GM12878 (cell line): ENCODE measurements around the gene SLC39A13. TPM values are rescaled to one million over a fixed set of nuclear protein-coding genes. Genes with fewer than 3 reads are reported as not detected.
A peak's percentile ranks its signal among the peaks of the same experiment; 100 is the strongest.

Source experiments
- IKZF1 ChIP-seq: fragments of 450-650 bp; conservative IDR thresholded peaks from 2 replicates; pipeline ENCODE4 v1.6.1; 2017; ENCODE audit warnings: antibody characterized with exemption, mild to moderate bottlenecking
- IRF5 ChIP-seq: fragments of 450-650 bp; IDR thresholded peaks from 2 replicates; pipeline ENCODE4 v1.6.1; 2017; ENCODE audit warnings: borderline replicate concordance
- JUND ChIP-seq: IDR thresholded peaks from 2 replicates; pipeline ENCODE4 v1.6.1; 2012; ENCODE audit warnings: low read depth, mild to moderate bottlenecking, low read length, improper control_type of control experiment, moderate library complexity
- KAT2A ChIP-seq: conservative IDR thresholded peaks from 2 replicates; pipeline ENCODE4 v1.6.1; 2011; ENCODE audit warnings: low read depth, low read length; ENCODE audit not compliant: control insufficient read depth
- MEF2A ChIP-seq: IDR thresholded peaks from 2 replicates; pipeline ENCODE4 v1.6.1; 2011; ENCODE audit warnings: low read depth, mild to moderate bottlenecking, low read length, moderate library complexity; ENCODE audit not compliant: insufficient read depth
- PAX5 ChIP-seq: IDR thresholded peaks from 2 replicates; pipeline ENCODE4 v1.6.1; 2011; ENCODE audit warnings: low read depth, low read length, borderline replicate concordance
- SP1 ChIP-seq: IDR thresholded peaks from one replicate; pipeline ENCODE4 v1.6.1; 2011; ENCODE audit warnings: low read depth, low read length
- ZNF207 ChIP-seq: fragments of 450-650 bp; IDR thresholded peaks from 2 replicates; pipeline ENCODE4 v1.6.1; 2014; ENCODE audit warnings: antibody characterized with exemption, mild to moderate bottlenecking, borderline replicate concordance
- polyA plus RNA-seq, 11 experiments: library from polyadenylated mRNA; depleted of rRNA in 4 of 11; unstranded in 6 of 11; stranded (reverse) in 5 of 11; fragments of >200 nt; fragmentation: Nextera tagmentation in 4 of 11; fragmentation: Illumina TruSeq in 1 of 11; extraction: Ambion mirVana in 4 of 11; extraction: Trizol in 1 of 11; gene quantifications; 1 replicate in 1 of 11; 2 replicates in 10 of 11; pipeline versions ENCODE4 v1.2.1 to v1.2.3, GENCODE V29; 2011 to 2016; ENCODE audit warnings: inconsistent platforms in 2 of 11, missing spikeins in 2 of 11, low read depth in 1 of 11
- total RNA-seq, 4 experiments: library from RNA; depleted of rRNA in 3 of 4; stranded (reverse); fragments of >200 nt in 3 of 4; fragmentation: Illumina TruSeq in 1 of 4; extraction: Trizol in 1 of 4; gene quantifications; 2 replicates each; pipeline versions ENCODE4 v1.2.1 to v1.2.3, GENCODE V29; 2013 to 2021
- TF ChIP-seq, protein P1 (sequence below): fragments of 450-650 bp; IDR thresholded peaks from 2 replicates; pipeline ENCODE4 v1.6.1; 2016; ENCODE audit warnings: mild to moderate bottlenecking
- TF ChIP-seq, protein P2 (sequence below): IDR thresholded peaks from 2 replicates; pipeline ENCODE4 v1.6.1; 2011; ENCODE audit warnings: low read depth, mild to moderate bottlenecking, low read length, moderate library complexity, borderline replicate concordance; ENCODE audit errors: extremely low read depth
- TF ChIP-seq, protein P3 (sequence below): fragments of 450-650 bp; formaldehyde crosslinking; IDR thresholded peaks from 2 replicates; pipeline ENCODE4 v1.4.0; 2020; ENCODE audit warnings: mild to moderate bottlenecking, moderate library complexity
- TF ChIP-seq, protein P4 (sequence below): fragments of 450-650 bp; IDR thresholded peaks from 2 replicates; pipeline ENCODE4 v1.6.1; 2017; ENCODE audit warnings: mild to moderate bottlenecking, moderate library complexity

The SLC39A13 gene
- total and polyA plus RNA-seq, 10 of the 15 experiments (the other 5 are each of a cell fraction or from before 2014, with no cell fraction given), result 0.23 to 19.8 (median 6.3) TPM

DNA sequence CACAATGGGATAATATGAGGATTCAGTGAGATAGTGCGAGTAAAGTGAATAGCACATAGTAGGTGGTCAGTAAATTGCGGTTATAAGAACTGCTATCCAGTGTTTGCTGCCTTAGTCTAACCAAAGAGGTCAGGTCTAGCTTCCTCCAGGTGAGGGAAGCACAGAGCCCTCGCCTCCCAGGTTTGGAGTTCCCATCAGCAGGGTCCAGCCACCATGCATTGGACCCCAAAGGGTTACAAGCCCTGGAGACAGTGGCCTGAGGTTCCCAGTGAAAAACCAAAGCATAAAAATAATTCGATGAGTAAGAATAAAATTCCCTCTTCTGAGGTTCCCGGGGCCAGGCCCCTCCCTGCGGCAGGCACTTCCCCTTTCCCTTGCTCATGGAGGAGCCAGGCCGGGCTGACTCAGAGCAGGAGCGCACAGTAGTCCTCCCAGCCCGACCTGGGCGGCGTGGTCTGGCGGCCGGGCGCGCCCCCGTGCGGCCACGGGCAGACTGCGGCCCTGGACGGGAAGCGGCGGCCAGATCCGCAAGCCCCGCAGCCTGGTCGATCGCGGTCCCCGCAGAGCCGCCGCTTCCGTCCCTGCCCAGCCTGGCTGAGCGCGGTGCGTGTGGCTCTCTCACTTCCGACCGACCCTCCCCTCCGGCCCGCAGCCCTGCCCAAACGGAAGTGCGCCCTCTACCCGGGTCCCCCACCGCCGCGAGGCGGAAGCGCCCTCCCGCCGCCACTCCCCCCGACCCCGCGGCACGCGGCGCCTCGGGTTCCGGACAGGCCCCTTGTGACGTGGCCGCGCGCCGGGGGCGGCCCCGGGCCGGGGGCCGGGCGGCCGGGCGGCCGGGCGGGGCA, at the start of gene SLC39A13 (continued):
- TF ChIP-seq MEF2A (peak; percentile 72), IKZF1 (peak; percentile 100), KAT2A (no peak), SP1 (no peak), ZNF207 (peak; percentile 100), JUND (peak; percentile 49; the same call in 1 of the 2 replicates), IRF5 (peak; percentile 90), PAX5 (peak; percentile 27; the same call in 1 of the 2 replicates)
- TF ChIP-seq, protein P1, sequence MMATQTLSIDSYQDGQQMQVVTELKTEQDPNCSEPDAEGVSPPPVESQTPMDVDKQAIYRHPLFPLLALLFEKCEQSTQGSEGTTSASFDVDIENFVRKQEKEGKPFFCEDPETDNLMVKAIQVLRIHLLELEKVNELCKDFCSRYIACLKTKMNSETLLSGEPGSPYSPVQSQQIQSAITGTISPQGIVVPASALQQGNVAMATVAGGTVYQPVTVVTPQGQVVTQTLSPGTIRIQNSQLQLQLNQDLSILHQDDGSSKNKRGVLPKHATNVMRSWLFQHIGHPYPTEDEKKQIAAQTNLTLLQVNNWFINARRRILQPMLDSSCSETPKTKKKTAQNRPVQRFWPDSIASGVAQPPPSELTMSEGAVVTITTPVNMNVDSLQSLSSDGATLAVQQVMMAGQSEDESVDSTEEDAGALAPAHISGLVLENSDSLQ, result peak; percentile 33; the same call in 1 of the 2 replicates
- TF ChIP-seq, protein P2, sequence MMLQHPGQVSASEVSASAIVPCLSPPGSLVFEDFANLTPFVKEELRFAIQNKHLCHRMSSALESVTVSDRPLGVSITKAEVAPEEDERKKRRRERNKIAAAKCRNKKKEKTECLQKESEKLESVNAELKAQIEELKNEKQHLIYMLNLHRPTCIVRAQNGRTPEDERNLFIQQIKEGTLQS, result no peak
- TF ChIP-seq, protein P3, sequence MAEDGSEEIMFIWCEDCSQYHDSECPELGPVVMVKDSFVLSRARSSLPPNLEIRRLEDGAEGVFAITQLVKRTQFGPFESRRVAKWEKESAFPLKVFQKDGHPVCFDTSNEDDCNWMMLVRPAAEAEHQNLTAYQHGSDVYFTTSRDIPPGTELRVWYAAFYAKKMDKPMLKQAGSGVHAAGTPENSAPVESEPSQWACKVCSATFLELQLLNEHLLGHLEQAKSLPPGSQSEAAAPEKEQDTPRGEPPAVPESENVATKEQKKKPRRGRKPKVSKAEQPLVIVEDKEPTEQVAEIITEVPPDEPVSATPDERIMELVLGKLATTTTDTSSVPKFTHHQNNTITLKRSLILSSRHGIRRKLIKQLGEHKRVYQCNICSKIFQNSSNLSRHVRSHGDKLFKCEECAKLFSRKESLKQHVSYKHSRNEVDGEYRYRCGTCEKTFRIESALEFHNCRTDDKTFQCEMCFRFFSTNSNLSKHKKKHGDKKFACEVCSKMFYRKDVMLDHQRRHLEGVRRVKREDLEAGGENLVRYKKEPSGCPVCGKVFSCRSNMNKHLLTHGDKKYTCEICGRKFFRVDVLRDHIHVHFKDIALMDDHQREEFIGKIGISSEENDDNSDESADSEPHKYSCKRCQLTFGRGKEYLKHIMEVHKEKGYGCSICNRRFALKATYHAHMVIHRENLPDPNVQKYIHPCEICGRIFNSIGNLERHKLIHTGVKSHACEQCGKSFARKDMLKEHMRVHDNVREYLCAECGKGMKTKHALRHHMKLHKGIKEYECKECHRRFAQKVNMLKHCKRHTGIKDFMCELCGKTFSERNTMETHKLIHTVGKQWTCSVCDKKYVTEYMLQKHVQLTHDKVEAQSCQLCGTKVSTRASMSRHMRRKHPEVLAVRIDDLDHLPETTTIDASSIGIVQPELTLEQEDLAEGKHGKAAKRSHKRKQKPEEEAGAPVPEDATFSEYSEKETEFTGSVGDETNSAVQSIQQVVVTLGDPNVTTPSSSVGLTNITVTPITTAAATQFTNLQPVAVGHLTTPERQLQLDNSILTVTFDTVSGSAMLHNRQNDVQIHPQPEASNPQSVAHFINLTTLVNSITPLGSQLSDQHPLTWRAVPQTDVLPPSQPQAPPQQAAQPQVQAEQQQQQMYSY, result no peak
- TF ChIP-seq, protein P4, sequence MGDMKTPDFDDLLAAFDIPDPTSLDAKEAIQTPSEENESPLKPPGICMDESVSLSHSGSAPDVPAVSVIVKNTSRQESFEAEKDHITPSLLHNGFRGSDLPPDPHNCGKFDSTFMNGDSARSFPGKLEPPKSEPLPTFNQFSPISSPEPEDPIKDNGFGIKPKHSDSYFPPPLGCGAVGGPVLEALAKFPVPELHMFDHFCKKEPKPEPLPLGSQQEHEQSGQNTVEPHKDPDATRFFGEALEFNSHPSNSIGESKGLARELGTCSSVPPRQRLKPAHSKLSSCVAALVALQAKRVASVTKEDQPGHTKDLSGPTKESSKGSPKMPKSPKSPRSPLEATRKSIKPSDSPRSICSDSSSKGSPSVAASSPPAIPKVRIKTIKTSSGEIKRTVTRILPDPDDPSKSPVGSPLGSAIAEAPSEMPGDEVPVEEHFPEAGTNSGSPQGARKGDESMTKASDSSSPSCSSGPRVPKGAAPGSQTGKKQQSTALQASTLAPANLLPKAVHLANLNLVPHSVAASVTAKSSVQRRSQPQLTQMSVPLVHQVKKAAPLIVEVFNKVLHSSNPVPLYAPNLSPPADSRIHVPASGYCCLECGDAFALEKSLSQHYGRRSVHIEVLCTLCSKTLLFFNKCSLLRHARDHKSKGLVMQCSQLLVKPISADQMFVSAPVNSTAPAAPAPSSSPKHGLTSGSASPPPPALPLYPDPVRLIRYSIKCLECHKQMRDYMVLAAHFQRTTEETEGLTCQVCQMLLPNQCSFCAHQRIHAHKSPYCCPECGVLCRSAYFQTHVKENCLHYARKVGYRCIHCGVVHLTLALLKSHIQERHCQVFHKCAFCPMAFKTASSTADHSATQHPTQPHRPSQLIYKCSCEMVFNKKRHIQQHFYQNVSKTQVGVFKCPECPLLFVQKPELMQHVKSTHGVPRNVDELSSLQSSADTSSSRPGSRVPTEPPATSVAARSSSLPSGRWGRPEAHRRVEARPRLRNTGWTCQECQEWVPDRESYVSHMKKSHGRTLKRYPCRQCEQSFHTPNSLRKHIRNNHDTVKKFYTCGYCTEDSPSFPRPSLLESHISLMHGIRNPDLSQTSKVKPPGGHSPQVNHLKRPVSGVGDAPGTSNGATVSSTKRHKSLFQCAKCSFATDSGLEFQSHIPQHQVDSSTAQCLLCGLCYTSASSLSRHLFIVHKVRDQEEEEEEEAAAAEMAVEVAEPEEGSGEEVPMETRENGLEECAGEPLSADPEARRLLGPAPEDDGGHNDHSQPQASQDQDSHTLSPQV, result peak; percentile 93
